CD4-positive, alpha-beta T cell treated with Interleukin-17A for 4 hours (primary cell): Measurements from ENCODE around the gene PRKAA2.

ENCODE experiments used
- DNase-seq: peaks from one replicate; pipeline ENCODE4 v3.0.0-alpha.2; 2020; ENCODE audit warnings: mixed read lengths

Gene PRKAA2

DNA sequence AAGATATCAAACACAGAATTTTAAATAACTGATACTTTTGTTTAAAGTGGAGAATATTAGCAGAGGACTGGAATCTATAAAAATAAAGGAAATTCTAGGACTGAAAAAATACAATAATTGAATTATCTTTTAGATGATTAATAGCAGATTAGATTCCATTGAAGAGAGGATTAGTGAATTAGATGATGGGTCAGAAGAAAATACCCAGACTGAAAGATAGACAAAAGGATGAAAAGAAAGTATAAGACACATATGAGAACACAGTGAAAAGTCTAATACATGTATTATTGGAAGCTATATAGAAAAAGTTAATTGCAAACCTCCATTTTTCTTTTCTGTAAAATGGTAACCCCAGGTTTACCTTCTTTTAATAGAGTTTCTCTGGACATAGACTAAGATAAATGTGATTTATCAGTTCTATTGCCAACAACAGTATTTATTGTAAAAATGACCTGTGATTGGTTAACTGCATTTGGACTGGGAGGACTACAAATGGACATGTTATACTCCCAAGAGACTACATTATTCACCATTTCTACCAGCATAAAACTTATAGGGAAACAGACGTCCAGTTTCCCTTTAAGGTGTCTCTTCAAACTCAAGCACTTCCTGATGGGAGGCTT, 11.0 kb downstream of the PRKAA2 start:
- DNase-seq: no peak

DNA sequence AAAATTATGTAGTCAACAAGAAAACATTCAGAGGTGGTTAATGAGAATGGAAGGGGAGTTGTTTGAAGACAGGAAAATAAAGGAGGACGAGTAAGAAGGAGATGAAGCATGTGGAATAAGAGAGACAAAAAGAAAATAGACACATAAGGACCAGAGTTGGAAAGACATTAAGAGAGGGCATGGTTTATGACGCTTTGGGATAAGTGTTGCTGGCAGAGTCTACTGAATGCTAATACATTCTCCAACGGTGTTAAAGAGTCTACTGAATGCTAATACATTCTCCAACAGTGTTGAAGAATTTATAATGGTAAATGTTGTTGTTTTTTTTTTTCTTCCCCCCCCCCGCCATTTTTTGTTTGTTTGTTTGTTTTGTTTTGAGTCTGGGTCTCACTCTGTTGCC, 13.1 kb downstream of the PRKAA2 start:
- DNase-seq: no peak

DNA sequence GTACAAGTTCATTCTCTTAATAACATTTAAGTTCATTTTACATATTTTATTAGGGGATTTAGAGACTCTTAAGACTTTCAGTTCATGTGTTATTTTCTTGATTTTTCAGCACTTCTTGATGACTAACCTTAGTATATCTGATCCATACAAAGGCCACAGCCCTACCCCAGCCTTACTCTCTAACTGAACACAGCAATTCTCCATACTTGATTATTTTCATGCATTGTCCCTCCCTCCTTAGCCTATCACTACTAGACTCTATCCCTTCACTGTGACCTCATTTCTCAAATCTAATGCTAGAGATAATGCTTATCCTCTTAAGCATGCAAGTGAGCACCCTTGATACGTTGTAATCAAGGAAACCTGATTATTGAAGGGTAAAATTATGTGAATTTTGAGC, 15.2 kb downstream of the PRKAA2 start:
- no peak for DNase-seq

DNA sequence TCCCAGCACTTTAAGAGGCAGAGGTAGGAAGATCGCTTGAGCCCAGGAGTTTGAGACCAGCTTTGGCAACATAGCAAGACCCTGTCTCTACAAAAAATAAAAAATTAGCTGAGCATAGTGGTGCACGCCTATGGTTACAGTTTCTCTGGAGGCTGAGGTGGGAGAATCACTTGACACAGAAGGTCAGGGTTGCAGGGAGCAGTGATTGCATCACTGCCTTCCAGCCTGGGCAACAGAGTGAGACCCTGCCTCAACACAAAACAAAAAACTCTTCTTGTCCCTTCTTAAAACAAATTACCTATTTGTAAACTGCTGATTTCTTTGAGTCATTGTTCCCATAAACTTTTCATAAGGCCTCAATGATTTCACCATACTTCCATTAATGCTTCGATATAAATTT, 18.7 kb downstream of the PRKAA2 start:
- no peak for DNase-seq

DNA sequence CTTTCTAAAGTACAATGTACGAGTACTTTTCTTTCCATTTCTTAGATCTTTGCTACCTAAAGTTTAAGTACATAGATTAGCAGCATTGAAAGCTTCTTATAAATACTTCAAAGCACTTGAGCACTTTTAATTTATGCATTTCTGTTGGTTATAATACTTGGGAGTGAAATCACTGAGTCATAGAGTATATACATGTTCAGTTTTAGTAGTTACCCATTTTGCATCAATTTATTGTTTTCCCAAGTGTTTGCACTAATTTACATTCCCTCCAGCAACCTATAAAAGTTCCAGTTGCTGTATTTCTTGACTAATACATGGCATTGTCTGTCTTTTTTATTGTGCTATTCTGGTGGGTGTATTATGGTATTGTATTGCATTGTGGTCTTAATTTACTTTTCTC, 20.3 kb downstream of the PRKAA2 start:
- no peak for DNase-seq

DNA sequence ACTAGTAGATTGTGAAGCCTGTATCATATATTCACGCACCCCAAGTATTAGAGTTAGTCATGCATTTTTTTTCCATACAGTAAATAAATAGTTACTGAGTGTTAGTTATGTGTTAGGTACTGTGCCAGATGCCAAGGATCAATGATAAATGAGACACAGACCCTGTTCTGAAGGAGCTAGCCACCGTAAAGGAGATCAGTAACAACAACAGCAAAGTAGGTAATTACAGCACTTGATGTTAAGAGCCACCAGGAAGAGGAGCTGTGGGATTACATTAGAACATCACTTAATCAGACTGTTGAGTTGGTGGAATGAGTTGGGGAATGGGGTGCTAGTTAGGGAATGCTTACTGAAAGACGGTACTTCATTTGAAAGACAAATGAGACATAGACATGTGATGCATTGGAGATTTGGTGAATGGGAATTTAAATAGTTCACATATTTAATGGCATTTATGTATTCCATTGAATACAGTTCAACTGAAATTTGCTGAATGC, 21.0 kb downstream of the PRKAA2 start:
- DNase-seq: no peak

DNA sequence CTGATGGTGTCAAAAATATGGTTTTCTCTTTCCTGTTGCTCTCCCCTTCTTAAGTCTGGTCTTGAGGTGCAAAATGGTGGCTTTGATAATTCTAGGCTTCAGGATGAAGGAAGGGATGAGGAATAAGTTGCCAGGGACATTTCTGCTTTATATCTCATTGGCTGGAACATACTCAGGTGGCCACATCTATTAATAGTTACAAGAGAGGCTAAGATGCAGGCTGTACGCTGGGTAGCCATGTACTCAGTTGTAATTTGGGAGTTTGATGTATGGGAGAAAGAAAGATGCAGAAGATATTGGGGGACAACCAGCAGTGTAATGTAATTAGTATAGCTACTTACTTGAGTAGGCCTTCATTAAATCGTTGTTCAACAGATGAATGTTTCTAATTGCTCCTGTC, 25.2 kb downstream of the PRKAA2 start:
- no peak for DNase-seq

DNA sequence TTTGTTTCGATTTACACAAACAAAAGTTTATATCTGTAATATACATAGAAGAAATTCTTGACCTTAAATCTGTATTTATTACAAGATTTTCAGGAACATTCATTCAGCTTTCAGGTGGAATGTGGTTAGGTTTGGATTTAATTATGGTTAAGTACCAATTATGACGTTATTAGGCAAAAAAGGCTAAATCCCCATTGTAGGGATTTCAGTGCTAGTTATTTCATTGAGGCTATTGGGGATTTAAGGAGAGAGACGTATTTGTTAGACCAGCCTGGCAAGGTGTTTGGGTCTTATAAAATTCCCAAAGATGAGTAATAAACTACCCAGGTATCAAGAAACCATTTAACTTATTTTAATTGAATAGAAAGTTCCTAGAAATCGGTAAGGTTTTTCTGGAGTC, 26.0 kb downstream of the PRKAA2 start:
- no peak for DNase-seq

DNA sequence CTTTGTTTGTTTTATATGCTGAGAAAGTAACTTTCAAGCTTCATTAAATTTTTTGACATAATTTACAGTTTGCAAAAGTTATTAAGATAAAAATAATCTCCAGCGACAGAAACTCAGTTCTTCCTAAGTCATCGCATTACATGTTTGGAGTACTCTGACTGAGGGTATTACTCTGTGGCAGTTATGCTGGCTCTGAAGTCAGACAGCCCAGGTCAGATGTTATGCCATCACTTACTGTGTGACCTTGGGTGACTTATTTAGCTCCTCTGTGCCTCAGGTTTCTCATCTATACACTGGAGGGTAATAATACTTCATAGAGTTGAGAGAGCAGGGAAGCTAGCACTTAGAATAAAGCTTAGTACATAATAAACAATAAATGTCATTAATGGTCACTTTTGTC, 26.4 kb downstream of the PRKAA2 start:
- no peak for DNase-seq

DNA sequence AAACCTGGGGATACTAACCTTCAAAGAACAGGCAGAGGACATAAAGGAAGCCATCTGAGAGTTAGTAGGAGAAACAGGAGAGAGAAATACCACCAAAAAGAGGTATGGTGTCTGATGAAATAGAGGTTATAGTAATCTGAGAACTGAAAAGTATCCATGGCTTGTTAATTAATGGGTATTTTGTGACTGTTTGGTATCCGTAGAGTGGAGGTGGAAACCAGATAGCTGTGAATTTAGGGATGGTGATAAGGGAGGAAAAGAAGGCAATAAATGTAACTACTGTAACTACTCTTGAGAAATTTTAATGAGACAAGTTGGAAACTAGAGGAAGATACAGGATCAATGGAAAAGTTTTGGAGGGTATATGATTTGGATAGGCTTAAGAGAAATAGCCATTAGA, 27.5 kb downstream of the PRKAA2 start:
- DNase-seq: no peak

DNA sequence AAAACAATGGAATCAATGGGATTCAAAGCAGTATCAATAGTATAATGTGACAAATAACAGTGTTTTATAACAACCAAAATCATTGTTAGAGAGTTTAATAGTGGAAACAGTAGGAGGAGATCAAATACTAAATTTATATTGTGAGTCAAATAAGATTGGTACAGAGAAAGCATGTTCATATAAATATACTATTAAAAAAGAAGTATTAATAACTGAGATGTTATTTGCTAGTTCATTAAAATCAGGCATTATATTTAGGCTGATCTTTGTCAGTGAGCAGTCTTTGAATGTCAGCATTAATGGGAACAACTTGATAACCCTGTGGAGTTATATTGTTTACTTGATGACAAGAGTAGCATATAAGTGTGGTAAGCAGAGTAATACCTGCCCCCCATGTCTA, 30.6 kb downstream of the PRKAA2 start:
- DNase-seq: no peak

DNA sequence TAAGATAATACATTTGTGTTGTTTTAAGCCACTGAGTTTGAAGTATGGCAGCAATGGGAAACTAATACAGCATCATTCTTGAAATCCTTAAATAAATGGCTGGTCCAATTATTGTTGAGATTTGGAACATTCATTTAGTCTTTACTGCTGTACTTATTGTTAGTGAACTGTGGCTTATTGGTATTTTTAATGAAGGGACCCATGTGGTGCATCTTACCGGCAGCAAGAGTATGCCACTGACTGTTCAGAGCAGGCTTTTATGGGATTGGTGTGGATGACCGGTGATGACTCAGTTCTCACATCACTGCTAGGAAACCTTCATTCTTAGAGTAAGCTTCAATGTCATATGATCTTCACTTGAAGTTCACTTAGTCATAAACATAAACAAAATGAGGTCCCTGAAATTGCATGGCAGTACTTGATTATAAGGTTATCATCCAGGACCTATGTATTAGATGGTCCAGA, 31.5 kb downstream of the PRKAA2 start:
- no peak for DNase-seq

DNA sequence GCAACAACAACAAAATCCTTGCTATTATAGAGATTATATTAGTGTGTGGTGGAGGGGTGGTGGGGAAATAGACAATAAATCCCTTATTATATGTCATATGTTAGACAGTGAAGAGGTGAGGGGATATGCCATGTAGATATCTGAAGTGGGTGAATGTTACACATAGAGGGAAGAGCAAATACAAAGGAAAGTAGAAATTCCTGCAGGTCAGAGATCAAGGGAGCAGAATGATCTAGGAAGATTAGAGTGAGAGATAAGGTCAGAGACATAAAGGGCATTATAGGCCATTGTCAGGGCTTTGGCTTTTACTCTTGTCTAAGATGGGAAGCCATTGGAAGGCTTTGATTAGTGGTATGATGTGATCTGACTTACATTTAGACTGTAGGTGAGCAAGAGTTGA, 38.5 kb downstream of the PRKAA2 start:
- no peak for DNase-seq

DNA sequence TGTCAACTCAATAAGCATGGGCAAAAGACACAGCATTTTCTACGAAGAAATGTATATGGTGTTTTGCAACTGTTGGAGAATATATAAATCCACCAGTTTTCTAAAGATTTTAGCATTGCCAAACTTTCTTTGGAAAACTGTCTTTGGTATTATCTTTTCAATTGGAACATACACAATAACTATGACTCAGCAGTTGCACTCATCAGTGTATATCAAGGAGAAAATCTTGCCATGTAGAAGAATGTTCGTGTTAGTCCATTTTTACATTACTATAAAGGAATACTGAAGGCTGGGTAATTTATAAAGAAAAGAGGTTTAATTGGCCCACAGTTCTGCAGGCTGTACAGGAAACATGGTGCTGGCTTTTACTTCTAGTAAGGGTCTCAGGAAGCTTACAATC, 41.1 kb downstream of the PRKAA2 start:
- DNase-seq: no peak

DNA sequence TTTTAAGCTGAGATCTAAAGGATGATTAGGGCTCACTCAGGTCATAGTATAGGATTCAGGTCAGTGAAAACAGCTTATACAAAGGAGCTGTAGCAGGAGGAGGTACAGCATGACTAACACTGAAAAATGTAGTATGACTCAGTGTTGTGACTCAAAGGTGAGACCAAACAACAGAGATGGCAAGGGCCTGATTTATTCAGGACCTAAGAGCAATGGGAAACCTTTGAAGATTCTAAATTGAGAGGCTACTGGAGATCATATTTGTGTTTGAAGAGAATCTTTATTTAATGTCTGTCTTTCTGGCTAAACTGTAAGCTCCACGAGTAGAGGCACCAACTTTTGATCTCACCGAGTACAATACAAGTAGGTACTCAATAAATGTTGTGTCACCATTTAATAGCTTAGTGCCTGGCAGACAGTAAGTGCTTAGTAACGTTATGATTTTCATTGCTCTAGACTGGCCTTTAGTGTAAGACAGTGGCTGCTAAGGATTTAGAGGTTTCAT, 43.5 kb downstream of the PRKAA2 start:
- no peak for DNase-seq

DNA sequence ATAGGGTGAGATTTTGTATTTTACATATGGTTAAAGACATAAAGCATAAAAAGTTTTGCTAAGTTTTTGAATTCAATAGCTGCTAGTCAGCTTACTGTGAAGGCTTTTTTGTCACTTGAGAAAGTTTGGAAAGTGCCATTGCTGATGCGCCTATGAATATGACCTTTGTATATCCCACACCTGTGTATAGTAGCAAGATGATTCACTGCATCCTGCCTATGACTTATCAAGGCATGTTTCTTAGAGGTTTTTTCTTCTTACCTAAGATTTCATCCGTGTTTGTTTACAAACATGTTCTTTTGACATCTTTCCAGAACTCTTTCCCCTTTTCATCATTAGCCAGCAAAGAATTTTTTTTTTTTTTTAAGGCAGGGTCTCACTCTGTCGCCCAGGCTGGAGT, 51.5 kb downstream of the PRKAA2 start:
- no peak for DNase-seq

DNA sequence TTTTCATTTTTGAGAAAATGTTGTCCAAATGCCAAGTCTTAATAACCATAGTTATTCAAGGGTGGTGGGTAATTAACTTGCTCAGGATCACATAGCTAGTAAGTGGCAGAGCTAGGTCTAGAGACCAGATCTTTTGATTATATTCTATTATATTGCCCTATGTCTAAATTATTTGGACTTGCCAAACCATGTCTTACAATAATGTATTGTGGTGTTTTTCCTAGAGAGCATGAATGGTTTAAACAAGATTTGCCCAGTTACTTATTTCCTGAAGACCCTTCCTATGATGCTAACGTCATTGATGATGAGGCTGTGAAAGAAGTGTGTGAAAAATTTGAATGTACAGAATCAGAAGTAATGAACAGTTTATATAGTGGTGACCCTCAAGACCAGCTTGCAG, 58.6 kb downstream of the PRKAA2 start:
- DNase-seq: no peak

DNA sequence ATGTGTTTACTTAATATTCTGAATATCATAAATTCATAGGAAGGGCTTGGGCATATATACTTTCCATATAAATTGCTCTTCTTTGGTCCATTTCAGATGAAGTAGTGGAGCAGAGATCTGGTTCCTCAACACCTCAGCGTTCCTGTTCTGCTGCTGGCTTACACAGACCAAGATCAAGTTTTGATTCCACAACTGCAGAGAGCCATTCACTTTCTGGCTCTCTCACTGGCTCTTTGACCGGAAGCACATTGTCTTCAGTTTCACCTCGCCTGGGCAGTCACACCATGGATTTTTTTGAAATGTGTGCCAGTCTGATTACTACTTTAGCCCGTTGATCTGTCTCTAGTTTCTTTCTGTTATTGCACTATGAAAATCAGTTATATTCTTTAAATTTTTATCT, 62.3 kb downstream of the PRKAA2 start:
- DNase-seq: no peak

DNA sequence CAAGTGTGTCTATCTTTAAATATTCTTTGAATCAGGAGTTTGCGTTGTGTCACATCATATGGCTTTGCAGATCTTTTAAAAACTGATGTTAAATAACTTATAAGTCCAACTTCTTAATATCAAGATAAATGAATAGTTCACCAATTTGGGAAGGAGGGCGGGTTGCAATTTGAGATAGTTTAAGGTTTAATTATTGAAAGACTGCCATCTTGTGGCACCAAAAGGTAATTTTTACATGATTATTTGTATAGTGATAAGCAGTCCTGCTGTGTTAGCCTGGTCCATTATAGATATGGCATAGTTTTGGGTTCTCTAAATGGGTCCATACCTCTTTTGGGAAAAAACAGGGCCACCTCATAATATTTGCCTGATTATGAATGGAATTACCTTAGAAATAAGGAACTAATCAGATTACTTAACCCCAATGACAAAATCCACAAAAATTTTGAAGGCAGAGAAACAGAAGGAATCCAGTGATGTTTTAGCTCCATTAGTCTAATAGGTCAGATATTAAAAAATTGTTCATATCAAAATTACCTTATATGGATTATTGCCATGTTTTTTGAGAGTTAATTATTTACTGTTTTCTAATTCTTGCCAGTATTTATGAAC, 64.3 kb downstream of the PRKAA2 start:
- peak; percentile 4 for DNase-seq

DNA sequence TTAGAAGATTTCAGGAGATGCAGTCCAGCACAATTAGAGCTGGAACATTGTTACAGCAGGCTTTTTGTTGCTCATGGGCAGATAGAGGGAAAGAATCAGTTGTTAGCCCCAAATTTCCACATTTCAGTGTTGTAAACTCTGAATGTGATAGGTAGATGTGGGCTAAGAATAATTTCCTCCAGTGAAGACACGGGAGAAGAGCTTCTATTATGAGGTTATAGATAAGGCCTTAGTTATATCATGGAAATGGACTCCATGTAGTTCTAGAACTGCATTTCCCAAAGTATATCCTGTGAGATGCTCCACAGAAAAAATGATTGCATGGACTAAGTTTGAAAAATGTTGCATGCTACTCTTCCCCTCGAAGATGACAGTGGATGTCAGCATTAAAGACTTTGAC, 64.9 kb downstream of the PRKAA2 start:
- no peak for DNase-seq

DNA sequence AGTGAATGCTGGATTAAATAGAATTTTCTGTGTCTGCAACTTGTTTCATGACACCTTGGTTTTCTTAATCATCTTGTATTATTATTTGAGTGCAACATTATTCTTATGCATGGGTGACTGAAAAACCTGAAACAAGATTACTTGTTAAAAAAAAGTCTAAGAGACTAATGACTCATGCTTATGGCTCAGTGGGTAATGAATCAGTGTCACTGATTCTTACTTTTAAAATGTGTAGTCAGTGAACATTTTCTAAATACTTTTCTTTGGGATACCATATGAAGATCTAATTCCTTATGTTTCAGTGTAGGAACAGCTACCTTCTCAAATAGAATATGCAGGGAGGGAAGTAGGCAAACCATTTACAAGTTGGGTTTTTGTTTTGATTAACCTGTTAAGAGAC, 65.5 kb downstream of the PRKAA2 start:
- DNase-seq: no peak

DNA sequence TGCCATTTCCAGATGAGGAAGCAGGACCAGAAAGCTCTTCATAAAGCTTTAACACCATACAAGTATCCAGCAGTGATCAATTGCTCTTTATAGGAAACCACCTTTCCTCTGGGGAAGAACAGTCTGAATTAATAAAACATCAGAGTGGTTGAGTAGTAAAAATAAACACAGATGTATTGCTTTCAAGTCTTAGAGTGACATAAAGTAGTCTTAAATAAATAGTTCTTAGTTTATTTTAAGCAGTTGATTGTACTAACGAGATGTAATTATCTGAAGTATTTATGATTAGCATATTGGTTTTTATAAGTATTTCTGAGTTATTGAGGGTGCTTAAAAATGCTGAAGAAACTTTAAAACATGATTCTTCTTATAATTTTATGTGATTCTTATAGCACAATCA, 67.0 kb downstream of the PRKAA2 start:
- DNase-seq: no peak

DNA sequence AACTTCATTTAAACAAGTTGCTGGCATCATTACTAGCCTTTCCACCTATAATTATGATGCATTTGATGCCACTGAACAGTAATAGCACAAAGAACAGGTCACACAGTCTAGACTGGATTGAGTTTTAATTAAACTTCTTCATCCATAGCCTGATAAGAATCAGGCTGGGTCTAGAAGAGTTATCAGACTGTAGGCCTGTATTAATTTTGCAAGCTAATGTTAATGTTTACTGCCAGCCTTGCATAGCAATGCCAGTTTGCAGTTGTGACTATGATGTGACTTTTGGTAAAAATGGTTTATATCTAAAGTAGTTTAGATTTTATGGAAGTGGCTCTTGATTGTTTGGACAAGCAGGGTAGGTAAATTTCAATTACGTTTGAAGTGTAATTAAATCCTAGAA, 68.0 kb downstream of the PRKAA2 start:
- DNase-seq: no peak

DNA sequence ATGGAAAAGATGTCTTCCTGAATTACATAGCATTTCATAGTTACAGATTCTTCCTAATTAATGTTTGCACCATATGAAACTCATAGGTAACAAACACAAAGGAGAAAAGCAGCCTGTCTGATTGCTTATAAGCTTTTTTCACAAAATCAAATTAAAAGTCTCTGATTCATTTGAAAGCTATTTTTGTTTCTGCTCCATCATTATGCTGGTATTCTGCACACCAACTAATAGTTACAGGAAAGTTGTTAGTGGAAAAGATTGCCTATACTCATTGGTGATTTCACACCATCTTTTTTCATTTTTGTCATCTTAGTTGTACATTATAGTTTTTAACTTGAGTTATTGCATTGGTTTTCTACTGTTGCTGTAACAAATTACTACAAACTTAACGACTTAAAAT, 70.0 kb downstream of the PRKAA2 start:
- no peak for DNase-seq

DNA sequence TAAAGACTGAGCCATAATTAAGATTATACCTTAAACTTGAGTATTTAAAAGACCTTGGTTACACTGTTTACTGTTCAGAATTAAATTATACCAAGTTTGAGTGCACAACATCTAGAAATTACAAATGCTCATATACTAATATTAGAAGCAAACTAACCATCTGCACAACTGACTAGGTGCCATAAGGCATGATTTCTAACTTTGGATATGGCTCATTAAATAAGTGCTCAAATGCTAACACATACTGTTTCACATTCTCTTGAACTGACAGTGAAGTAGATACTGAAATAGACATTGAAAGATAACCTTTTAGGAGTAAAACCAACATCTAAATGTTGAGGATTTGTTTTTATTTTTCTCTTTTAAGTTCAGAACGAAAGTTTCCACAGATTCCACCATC, 74.1 kb downstream of the PRKAA2 start:
- no peak for DNase-seq
